Measurements from ENCODE around the gene LBP.

DNA sequence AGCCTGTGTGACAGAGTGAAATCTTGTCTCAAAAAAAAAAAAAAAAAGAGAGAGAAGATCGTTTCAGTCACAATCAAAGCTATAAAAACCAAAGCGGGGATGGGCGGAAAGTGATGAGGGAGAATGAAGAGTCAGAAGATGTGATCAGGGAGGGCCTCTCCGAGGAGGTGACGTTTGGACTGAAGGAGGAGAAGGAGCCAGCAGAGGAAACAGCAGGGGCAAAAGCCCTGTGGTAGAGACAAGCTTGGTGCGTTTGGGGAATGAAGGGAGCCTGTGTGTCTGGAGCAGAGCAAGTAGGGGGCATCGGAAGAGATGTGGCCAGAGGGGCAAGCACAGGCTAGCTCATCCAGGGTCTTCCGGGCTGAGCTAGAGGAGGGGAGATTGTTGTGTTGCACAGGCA is 14.5 kb upstream of the LBP start:
- TF ChIP-seq, protein P1, sequence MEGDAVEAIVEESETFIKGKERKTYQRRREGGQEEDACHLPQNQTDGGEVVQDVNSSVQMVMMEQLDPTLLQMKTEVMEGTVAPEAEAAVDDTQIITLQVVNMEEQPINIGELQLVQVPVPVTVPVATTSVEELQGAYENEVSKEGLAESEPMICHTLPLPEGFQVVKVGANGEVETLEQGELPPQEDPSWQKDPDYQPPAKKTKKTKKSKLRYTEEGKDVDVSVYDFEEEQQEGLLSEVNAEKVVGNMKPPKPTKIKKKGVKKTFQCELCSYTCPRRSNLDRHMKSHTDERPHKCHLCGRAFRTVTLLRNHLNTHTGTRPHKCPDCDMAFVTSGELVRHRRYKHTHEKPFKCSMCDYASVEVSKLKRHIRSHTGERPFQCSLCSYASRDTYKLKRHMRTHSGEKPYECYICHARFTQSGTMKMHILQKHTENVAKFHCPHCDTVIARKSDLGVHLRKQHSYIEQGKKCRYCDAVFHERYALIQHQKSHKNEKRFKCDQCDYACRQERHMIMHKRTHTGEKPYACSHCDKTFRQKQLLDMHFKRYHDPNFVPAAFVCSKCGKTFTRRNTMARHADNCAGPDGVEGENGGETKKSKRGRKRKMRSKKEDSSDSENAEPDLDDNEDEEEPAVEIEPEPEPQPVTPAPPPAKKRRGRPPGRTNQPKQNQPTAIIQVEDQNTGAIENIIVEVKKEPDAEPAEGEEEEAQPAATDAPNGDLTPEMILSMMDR (IDR thresholded peaks at IDR 0.05), result no peak
- TF ChIP-seq POLR2A (IDR thresholded peaks at IDR 0.05), result no peak
